H1 (cell line): Measurements from ENCODE around the gene FBLN5. TPM values are rescaled to one million over a fixed set of nuclear protein-coding genes. Genes with fewer than 3 reads are reported as not detected.

ENCODE experiments used
- CTCF ChIA-PET: fragments of 300-600 bp; sonication (Branson Sonifier 250); formaldehyde crosslinking; loops from one replicate; lab custom pipeline; 2021; ENCODE audit not compliant: partially characterized antibody; lab: Charles Lee
- POLR2A ChIA-PET: fragments of 300-600 bp; sonication (Branson Sonifier 250); formaldehyde crosslinking; loops from one replicate; lab custom pipeline; 2021; ENCODE audit warnings: inconsistent platforms; ENCODE audit not compliant: partially characterized antibody; lab: Charles Lee
- DNase-seq, 2 experiments: peaks; one replicate each; pipeline versions ENCODE4 v3.0.0 to v3.0.0-alpha.2; 2010 to 2022; ENCODE audit warnings: low spot score in 2 of 2, low read depth in 1 of 2, mixed read lengths in 1 of 2
- FAIRE-seq: peaks from 2 replicates; lab custom pipeline; 2011; peaks lifted over from hg19 to GRCh38; lab: Jason Lieb, UNC
- H2AFZ ChIP-seq: 2 replicates; pipeline ENCODE4 v1.8.1; 2012; ENCODE audit warnings: low read length, inconsistent platforms
- H2AK5ac ChIP-seq: 2 replicates; pipeline ENCODE4 v1.6.1; 2013; ENCODE audit warnings: low read depth, low read length
- H2BK120ac ChIP-seq: replicated peaks from 2 replicates; pipeline ENCODE3; 2013; ENCODE audit warnings: low read depth, low read length, inconsistent platforms
- H2BK12ac ChIP-seq: 2 replicates; pipeline ENCODE4 v1.6.1; 2013; ENCODE audit warnings: low read depth, low read length
- H2BK15ac ChIP-seq: 2 replicates; pipeline ENCODE4 v1.6.1; 2013; ENCODE audit warnings: low read length
- H2BK20ac ChIP-seq: 2 replicates; pipeline ENCODE4 v1.6.1; 2013; ENCODE audit warnings: low read length
- H2BK5ac ChIP-seq: 2 replicates; pipeline ENCODE4 v1.6.1; 2013; ENCODE audit warnings: low read depth, low read length
- H3K14ac ChIP-seq: 2 replicates; pipeline ENCODE4 v1.6.1; 2013; ENCODE audit warnings: inconsistent platforms; ENCODE audit not compliant: insufficient read length
- H3K18ac ChIP-seq: 2 replicates; pipeline ENCODE4 v1.6.1; 2013; ENCODE audit warnings: low read length; ENCODE audit errors: extremely low read depth
- H3K23ac ChIP-seq: 2 replicates; pipeline ENCODE4 v1.6.1; 2013; ENCODE audit warnings: inconsistent platforms; ENCODE audit not compliant: insufficient read length
- H3K23me2 ChIP-seq: 2 replicates; pipeline ENCODE4 v1.6.1; 2013; ENCODE audit warnings: low read depth, low read length
- H3K27ac ChIP-seq: 2 replicates; pipeline ENCODE4 v1.6.1; 2011; ENCODE audit warnings: low read depth, low read length, inconsistent platforms
- H3K27me3 ChIP-seq, 4 experiments: replicated peaks in 1 of 4; 1 replicate in 1 of 4; 2 replicates in 3 of 4; pipeline versions ENCODE4 v1.6.1 to v1.8.1; 2011 to 2013; ENCODE audit warnings: low read length in 3 of 4, mild to moderate bottlenecking in 3 of 4, inconsistent platforms in 2 of 4, mixed read lengths in 2 of 4, moderate library complexity in 1 of 4; ENCODE audit not compliant: control insufficient read depth in 3 of 4, insufficient read depth in 3 of 4; ENCODE audit errors: extremely low read depth in 1 of 4
- H3K36me3 ChIP-seq, 4 experiments: 2 replicates each; pipeline versions ENCODE4 v1.6.1 to v1.8.1; 2011 to 2013; ENCODE audit warnings: mild to moderate bottlenecking in 4 of 4, low read length in 3 of 4, moderate library complexity in 2 of 4, control low read depth in 1 of 4, inconsistent platforms in 1 of 4; ENCODE audit not compliant: insufficient read depth in 4 of 4, control insufficient read depth in 2 of 4
- H3K4ac ChIP-seq: replicated peaks from 2 replicates; pipeline ENCODE3; 2013; ENCODE audit warnings: low read length, low read depth, mixed read lengths, inconsistent platforms; ENCODE audit not compliant: insufficient read length
- H3K4me1 ChIP-seq, 4 experiments: replicated peaks in 1 of 4; 1 replicate in 1 of 4; 2 replicates in 3 of 4; pipeline versions ENCODE4 v1.6.1 to v1.8.1; 2011 to 2013; ENCODE audit warnings: low read length in 3 of 4, inconsistent platforms in 2 of 4, mixed read lengths in 1 of 4; ENCODE audit not compliant: insufficient read depth in 4 of 4, control insufficient read depth in 3 of 4
- H3K4me2 ChIP-seq, 2 experiments: 2 replicates each; pipeline versions ENCODE4 v1.6.1 to v1.8.1; 2011 to 2013; ENCODE audit warnings: low read depth in 2 of 2, low read length in 2 of 2, control low read depth in 1 of 2, inconsistent platforms in 1 of 2, mild to moderate bottlenecking in 1 of 2; ENCODE audit not compliant: insufficient read depth in 1 of 2
- H3K4me3 ChIP-seq, 4 experiments: fragments of 200-600, 300-600 bp in 1 of 4; sonication (generic), shearing (Covaris generic), sonication (Bioruptor Twin) in 1 of 4; 2 replicates each; pipeline versions ENCODE4 v1.5.1 to v1.8.1; 2011 to 2016; ENCODE audit warnings: low read length in 4 of 4, low read depth in 3 of 4, control low read depth in 2 of 4, inconsistent platforms in 2 of 4, mild to moderate bottlenecking in 2 of 4, mixed read lengths in 1 of 4, moderate library complexity in 1 of 4; ENCODE audit not compliant: insufficient read depth in 2 of 4; ENCODE audit errors: extremely low read depth in 1 of 4
- H3K56ac ChIP-seq: replicated peaks from 2 replicates; pipeline ENCODE3; 2013; ENCODE audit warnings: low read depth, mild to moderate bottlenecking, mixed read lengths, low read length, inconsistent platforms; ENCODE audit not compliant: insufficient read length
- H3K79me1 ChIP-seq: 2 replicates; pipeline ENCODE4 v1.6.1; 2013; ENCODE audit warnings: low read depth, low read length, control low read depth
- H3K79me2 ChIP-seq, 2 experiments: 2 replicates each; pipeline versions ENCODE4 v1.6.1 to v1.8.1; 2012 to 2013; ENCODE audit warnings: low read length in 2 of 2, mild to moderate bottlenecking in 2 of 2, inconsistent platforms in 1 of 2; ENCODE audit not compliant: insufficient read depth in 2 of 2, control insufficient read depth in 1 of 2
- H3K9ac ChIP-seq, 4 experiments: replicated peaks in 1 of 4; 1 replicate in 1 of 4; 2 replicates in 3 of 4; pipeline versions ENCODE4 v1.6.1 to v1.8.1; 2011 to 2013; ENCODE audit warnings: low read depth in 3 of 4, low read length in 3 of 4, control low read depth in 2 of 4, mild to moderate bottlenecking in 2 of 4, moderate library complexity in 2 of 4, inconsistent platforms in 1 of 4; ENCODE audit errors: extremely low read depth in 1 of 4
- H3K9me3 ChIP-seq, 2 experiments: 2 replicates each; pipeline versions ENCODE4 v1.6.1 to v1.8.1; 2012 to 2013; ENCODE audit warnings: mild to moderate bottlenecking in 2 of 2, moderate library complexity in 2 of 2, control low read depth in 1 of 2, inconsistent platforms in 1 of 2, low read depth in 1 of 2, low read length in 1 of 2, mixed read lengths in 1 of 2; ENCODE audit not compliant: insufficient read depth in 2 of 2
- H4K20me1 ChIP-seq, 2 experiments: replicated peaks in 1 of 2; 2 replicates each; pipeline versions ENCODE3 to v1.8.1; 2011 to 2013; ENCODE audit warnings: inconsistent platforms in 2 of 2, low read length in 2 of 2, mild to moderate bottlenecking in 1 of 2; ENCODE audit not compliant: insufficient read depth in 2 of 2, control insufficient read depth in 1 of 2
- H4K5ac ChIP-seq: 2 replicates; pipeline ENCODE4 v1.6.1; 2013; ENCODE audit warnings: low read length, low read depth, mixed read lengths, inconsistent platforms; ENCODE audit not compliant: insufficient read length
- H4K8ac ChIP-seq: 2 replicates; pipeline ENCODE4 v1.8.0; 2013; ENCODE audit warnings: mild to moderate bottlenecking, moderate library complexity, low read length, inconsistent platforms; ENCODE audit not compliant: insufficient read depth; ENCODE audit errors: extremely low read depth
- H4K91ac ChIP-seq: replicated peaks from 2 replicates; pipeline ENCODE3; 2013; ENCODE audit warnings: low read length, mixed read lengths, inconsistent platforms; ENCODE audit not compliant: insufficient read length
- EGR1 ChIP-seq: IDR thresholded peaks from 2 replicates; pipeline ENCODE4 v1.6.1; 2011; ENCODE audit warnings: low read depth, low read length, borderline replicate concordance
- KDM4A ChIP-seq: IDR thresholded peaks from one replicate; pipeline ENCODE4 v1.7.1; 2012; ENCODE audit warnings: low read depth, mild to moderate bottlenecking, moderate library complexity, low read length, inconsistent platforms; ENCODE audit not compliant: severe bottlenecking
- RNF2 ChIP-seq: fragments of 200-900, 300-1000 bp; sonication (generic); IDR thresholded peaks from 2 replicates; pipeline ENCODE4 v1.7.1; 2016; ENCODE audit warnings: borderline replicate concordance, low read depth, mild to moderate bottlenecking, antibody characterized with exemption, low read length; ENCODE audit not compliant: poor library complexity, severe bottlenecking; ENCODE audit errors: missing control alignments
- SIX5 ChIP-seq: IDR thresholded peaks from 2 replicates; pipeline ENCODE4 v1.6.1; 2011; ENCODE audit warnings: mild to moderate bottlenecking, low read depth, low read length
- WGBS, 2 experiments: shearing (Covaris generic) in 1 of 2; methylation state at CpG; one replicate each; pipeline versions ENCODE4 v1.1.6 to v1.1.7; 2013 to 2015; ENCODE audit warnings: low lambda C conversion rate in 2 of 2, mixed read lengths in 2 of 2, inconsistent platforms in 1 of 2, low coverage in 1 of 2, missing lambda C conversion rate in 1 of 2; ENCODE audit not compliant: insufficient replicate concordance in 2 of 2, insufficient coverage in 1 of 2, insufficient read length in 1 of 2; ENCODE audit errors: extremely low coverage in 1 of 2, missing lambda C conversion rate in 1 of 2; 5-methylcytosine and 5-hydroxymethylcytosine counted together
- polyA plus RNA-seq, 7 experiments: library from polyadenylated mRNA; depleted of rRNA in 3 of 7; stranded (reverse) in 5 of 7; unstranded in 2 of 7; fragments of >200 nt in 5 of 7; fragments of 200-250 nt in 2 of 7; gene quantifications; 1 replicate in 5 of 7; 2 replicates in 1 of 7; 4 replicates in 1 of 7; pipeline versions ENCODE4 v1.2.1 to v1.2.3, GENCODE V29; 2011 to 2013; ENCODE audit warnings: missing spikeins in 2 of 7, mixed read lengths in 2 of 7
- total RNA-seq: library from RNA; stranded (reverse); fragmentation: NEBNext Ultra II Directional; extraction: Animal tissue kit (Norgen Biotek cat#: 25700); gene quantifications from 2 replicates; pipeline ENCODE4 v1.2.1, GENCODE V29; 2021

Gene FBLN5
- total and polyA plus RNA-seq, 2 of the 8 experiments (the other 6 are each of a cell fraction or from before 2014, with no cell fraction given), result 0.88 to 3.5 TPM

- Histone ChIP-seq H3K79me1 (no peaks in the 10 kb centered on the region), H3K18ac (no peak overlapping the region), H3K14ac (no peak overlapping the region), H4K8ac (no peak overlapping the region), H3K79me2 (no peaks in the 10 kb centered on the region), H3K9me3 (no peaks in the 10 kb centered on the region), H2AFZ (peak overlapping the region; percentile 92; the same call in 1 of the 2 replicates), H3K4ac (no peak overlapping the region), H3K27ac (no peak overlapping the region), H2BK120ac (no peak overlapping the region), H2BK5ac (no peak overlapping the region), H2BK20ac (no peak overlapping the region), H2BK12ac (no peak overlapping the region), H4K5ac (no peak overlapping the region), H3K4me3 (peak overlapping the region; percentile 34 to 79 (median 56)), H3K27me3 (peaks cover 4 to 25% (median 16%) of the 10 kb centered on the region in 4 experiments), H3K4me2 (peak overlapping the region; percentile 63 to 87), H3K56ac (no peak overlapping the region), H4K20me1 (no peaks in the 10 kb centered on the region), H3K9ac (peak overlapping the region in 1 of 4 experiments; percentile 44; a peak in 1 of 7 replicates), H4K91ac (no peak overlapping the region), H3K36me3 (no peaks in the 10 kb centered on the region), H2BK15ac (no peak overlapping the region), H3K4me1 (peaks cover 0 to 4% (median 0%) of the 10 kb centered on the region in 4 experiments; a peak in 2 of 7 replicates), H3K23me2 (peaks cover 8% of the 10 kb centered on the region; the same call in 1 of the 2 replicates), H2AK5ac (no peak overlapping the region), H3K23ac (no peak overlapping the region)
- ChIA-PET CTCF (interaction anchor here (0.5 to 2.6 kb wide), 7 partner anchors 22 to 292 kb away, joined by 3 to 8 read pairs (median 4); no protein-coding TSS in a partner anchor), POLR2A (interaction anchor here (0.7 to 2.6 kb wide), 6 partner anchors 8 to 437 kb away, joined by 3 to 8 read pairs (median 3); partner anchors contain the start of gene PPP4R3A)
- DNase-seq, result peak in 1 of 2 experiments; percentile 52
- FAIRE-seq, result no peak
- TF ChIP-seq RNF2 (peak; percentile 34), KDM4A (peak; percentile 49), EGR1 (no peak), SIX5 (no peak)
- WGBS, 2 experiments, result 30% methylated on average over 38 of the region's 38 CpGs; no CpG with 5 or more reads in 1 of the 2 experiments
Measured at GRCh38 chr14:91946622-91947474, 646 bp downstream of the FBLN5 start.
